Colonic mucosa (tissue), 4 donors: ENCODE measurements around the gene TAS2R20. TPM values are rescaled to one million over a fixed set of nuclear protein-coding genes. Genes with fewer than 3 reads are reported as not detected.
A peak's percentile ranks its signal among the peaks of the same experiment; 100 is the strongest.

Experiments
- DNase-seq: peaks from one replicate; pipeline ENCODE4 v3.0.0-alpha.2; 2020
- H3K27ac ChIP-seq: fragments of 200-600 bp; one replicate; pipeline ENCODE4 v1.8.0; 2021
- H3K27me3 ChIP-seq: fragments of 200-600 bp; one replicate; pipeline ENCODE4 v1.8.0; 2021
- H3K36me3 ChIP-seq: fragments of 200-600 bp; one replicate; pipeline ENCODE4 v1.8.0; 2021
- H3K4me1 ChIP-seq: fragments of 200-600 bp; one replicate; pipeline ENCODE4 v1.8.0; 2021; ENCODE audit warnings: mild to moderate bottlenecking
- H3K4me3 ChIP-seq: fragments of 200-600 bp; one replicate; pipeline ENCODE4 v1.8.0; 2021
- H3K9ac ChIP-seq, 2 donors: one replicate each; pipeline ENCODE4 v1.7.0; 2013; ENCODE audit warnings: control low read depth in 2 of 2, low read depth in 2 of 2, low read length in 2 of 2
- H3K9me3 ChIP-seq: fragments of 200-600 bp; one replicate; pipeline ENCODE4 v1.8.0; 2021
- intact Hi-C: fragments of 100-400 bp; cut with DNase I; formaldehyde crosslinking; loops from one replicate; pipeline ENCODE4 v1.14.1; 2022
- total RNA-seq, 2 donors: library from RNA; stranded (reverse); fragmentation: NEBNext Ultra II Directional in 1 of 2; extraction: Animal tissue kit (Norgen Biotek cat#: 25700) in 1 of 2; gene quantifications; one replicate each; pipeline ENCODE4 v1.2.1, GENCODE V29; 2021
- TF ChIP-seq, protein P1 (sequence below): fragments of 200-600 bp; IDR thresholded peaks from one replicate; pipeline ENCODE4 v1.8.0; 2022; ENCODE audit warnings: antibody characterized with exemption, mild to moderate bottlenecking
- donor health status: healthy.
- donor health status: DM: no; HTN: no; CAD: no.
- donor health status: DM: no; HTN: no; CAD: no.

The TAS2R20 gene
- total RNA-seq, 2 donors from 2014 or later: 1.0 to 1.2 TPM

DNA sequence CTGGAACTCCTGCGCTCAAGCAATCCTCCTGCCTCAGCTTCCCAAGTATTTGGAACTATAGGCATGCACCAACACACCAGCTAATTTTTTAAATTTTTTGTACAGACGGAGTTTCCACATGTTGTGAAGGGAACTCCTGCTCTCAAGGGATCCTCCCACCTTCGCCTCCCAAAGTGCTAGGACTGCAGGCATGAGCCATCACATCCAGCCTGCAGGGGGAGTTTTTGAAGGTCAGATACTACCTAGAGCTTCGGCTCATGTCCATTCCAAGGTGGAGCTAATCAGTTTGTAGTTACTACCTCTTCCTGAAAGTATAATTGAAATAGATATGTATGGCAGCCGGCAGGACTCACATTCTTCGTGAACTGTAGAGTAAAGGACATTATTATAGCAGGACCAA lies 28.0 kb upstream of the TAS2R20 start:
- no peak overlapping the region for H3K9ac ChIP-seq
- TF ChIP-seq, protein P1, sequence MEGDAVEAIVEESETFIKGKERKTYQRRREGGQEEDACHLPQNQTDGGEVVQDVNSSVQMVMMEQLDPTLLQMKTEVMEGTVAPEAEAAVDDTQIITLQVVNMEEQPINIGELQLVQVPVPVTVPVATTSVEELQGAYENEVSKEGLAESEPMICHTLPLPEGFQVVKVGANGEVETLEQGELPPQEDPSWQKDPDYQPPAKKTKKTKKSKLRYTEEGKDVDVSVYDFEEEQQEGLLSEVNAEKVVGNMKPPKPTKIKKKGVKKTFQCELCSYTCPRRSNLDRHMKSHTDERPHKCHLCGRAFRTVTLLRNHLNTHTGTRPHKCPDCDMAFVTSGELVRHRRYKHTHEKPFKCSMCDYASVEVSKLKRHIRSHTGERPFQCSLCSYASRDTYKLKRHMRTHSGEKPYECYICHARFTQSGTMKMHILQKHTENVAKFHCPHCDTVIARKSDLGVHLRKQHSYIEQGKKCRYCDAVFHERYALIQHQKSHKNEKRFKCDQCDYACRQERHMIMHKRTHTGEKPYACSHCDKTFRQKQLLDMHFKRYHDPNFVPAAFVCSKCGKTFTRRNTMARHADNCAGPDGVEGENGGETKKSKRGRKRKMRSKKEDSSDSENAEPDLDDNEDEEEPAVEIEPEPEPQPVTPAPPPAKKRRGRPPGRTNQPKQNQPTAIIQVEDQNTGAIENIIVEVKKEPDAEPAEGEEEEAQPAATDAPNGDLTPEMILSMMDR: no peak
- no peaks in the 10 kb centered on the region for H3K27me3 ChIP-seq
- H3K4me3 ChIP-seq: no peak overlapping the region
- DNase-seq: no peak
- no peaks in the 10 kb centered on the region for H3K9me3 ChIP-seq
- intact Hi-C loops: no loop called here
- H3K27ac ChIP-seq: no peak overlapping the region
- no peaks in the 10 kb centered on the region for H3K4me1 ChIP-seq
- H3K36me3 ChIP-seq: no peaks in the 10 kb centered on the region

DNA sequence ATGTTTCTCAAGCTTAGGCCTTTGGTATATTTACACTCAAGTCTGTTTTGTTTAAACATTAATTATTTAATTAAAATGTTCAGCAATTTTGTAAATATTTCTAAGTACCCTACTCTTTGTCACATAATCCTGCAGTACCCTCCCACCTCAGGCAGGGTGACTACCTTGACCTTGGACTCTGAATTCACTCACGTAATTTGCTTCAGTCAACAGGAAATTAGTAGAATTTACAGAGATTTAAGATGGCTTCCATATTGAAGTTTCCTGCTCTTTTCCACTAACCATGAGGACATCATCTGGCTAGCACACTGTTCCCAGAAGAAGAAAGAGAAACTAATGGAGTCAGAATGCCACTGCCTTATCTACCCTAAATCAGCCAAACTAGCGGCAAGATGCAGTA lies 25.3 kb upstream of the TAS2R20 start:
- Histone ChIP-seq H3K4me3 (no peak overlapping the region), H3K9ac (no peak overlapping the region), H3K9me3 (no peaks in the 10 kb centered on the region), H3K4me1 (no peaks in the 10 kb centered on the region), H3K27me3 (no peaks in the 10 kb centered on the region), H3K27ac (no peak overlapping the region), H3K36me3 (no peaks in the 10 kb centered on the region)
- TF ChIP-seq, protein P1: no peak
- intact Hi-C loops: no loop called here
- DNase-seq: no peak

DNA sequence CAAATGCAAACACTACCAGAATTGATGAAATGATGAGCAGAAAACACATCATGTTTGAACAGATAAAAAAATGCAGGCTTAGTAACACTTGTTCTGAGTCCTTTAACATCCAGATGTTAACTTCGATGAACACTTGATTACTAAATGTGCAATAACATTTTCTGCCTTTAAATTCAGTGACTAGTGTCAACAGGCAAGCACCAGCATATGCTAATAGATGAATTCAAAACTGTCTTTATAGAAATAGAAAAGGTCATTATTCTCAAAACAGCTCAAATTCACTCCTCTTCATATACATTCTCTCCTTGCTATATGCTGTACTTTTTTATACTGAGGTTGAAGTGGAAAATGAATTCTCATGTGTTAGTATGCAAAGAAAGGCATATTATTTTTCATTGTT lies 24.4 kb upstream of the TAS2R20 start, which contains the start of gene TAS2R19:
Gene TAS2R19, minus strand, starts transcription at position 101 of the 400 bp plus-strand sequence. Its CDS starts 49 bp downstream, at position 52.
- intact Hi-C loops: no loop called here

DNA sequence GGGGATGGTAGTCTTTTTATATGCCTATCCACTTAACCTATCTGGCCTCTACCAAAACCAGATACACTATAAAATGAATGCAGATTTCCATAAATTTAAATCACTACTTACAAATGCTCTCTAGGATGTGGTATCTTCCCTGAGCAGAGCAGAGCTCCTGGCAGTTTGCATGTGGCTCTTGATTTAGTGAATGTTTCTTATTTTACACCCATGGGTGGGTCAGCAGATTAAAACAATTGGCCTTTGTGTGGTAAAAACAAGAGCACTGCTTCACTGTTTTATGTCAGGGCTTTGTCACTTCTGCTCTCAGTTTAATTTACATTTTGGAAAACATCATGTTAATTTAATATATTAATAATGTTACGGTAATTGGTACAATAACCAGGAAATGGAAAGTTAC lies 18.8 kb upstream of the TAS2R20 start:
- DNase-seq: peak; percentile 28
- no peak overlapping the region for H3K4me3 ChIP-seq

More for the DNA sequence above, 24.4 kb upstream of the TAS2R20 start, which contains the start of gene TAS2R19:
- no peak within 1 kb of the TSS for H3K27ac ChIP-seq
- no peak within 1 kb of the TSS for H3K9ac ChIP-seq
- H3K4me3 ChIP-seq: no peak within 1 kb of the TSS
- no peak for DNase-seq
- H3K4me1 ChIP-seq: no peaks in the 10 kb centered on the region
- no peaks in the 10 kb centered on the region for H3K9me3 ChIP-seq
- no peaks in the 10 kb centered on the region for H3K36me3 ChIP-seq
- TF ChIP-seq, protein P1: no peak
- H3K27me3 ChIP-seq: no peaks in the 10 kb centered on the region

DNA sequence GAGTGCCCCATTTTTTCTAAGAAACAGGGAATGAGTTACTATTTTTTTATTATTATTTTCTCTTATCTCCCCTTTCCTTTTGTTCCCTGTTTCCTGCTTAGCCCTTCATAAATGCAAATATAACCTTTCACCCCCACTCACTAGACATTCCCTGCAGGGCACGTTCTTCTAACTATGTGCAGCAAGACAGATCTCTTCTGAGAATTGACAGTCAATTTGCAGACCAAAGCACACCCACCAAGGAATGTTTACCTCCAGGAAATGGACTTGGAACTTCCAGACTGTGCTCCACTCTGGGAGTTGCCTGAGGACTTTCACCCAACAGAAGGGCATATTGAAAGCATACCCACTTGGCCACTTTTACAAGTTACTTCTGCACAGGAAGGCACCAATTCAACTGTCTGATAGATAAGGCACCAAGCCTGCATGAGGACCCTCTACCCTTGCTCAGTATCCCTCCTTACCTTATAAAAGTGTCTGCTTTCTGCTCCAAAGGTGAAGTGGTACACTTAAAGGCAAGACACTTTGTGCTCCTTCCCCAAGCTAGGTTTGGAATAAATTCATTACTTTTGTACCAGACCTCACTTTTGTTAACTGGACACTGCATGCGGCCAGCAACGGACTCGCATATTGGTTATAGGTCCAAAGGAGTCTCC lies 17.8 kb upstream of the TAS2R20 start:
- Histone ChIP-seq H3K27ac (peak overlapping the region; percentile 78), H3K4me1 (peaks cover 8% of the 10 kb centered on the region), H3K27me3 (no peaks in the 10 kb centered on the region), H3K36me3 (no peaks in the 10 kb centered on the region), H3K4me3 (no peak overlapping the region), H3K9ac (peak overlapping the region in 1 of 2 donors; percentile 53), H3K9me3 (no peaks in the 10 kb centered on the region)
- intact Hi-C loops: no loop called here
- DNase-seq: peak; percentile 68
- TF ChIP-seq, protein P1: no peak

More for the DNA sequence above, 18.8 kb upstream of the TAS2R20 start:
- no peaks in the 10 kb centered on the region for H3K27me3 ChIP-seq
- peaks cover 8% of the 10 kb centered on the region for H3K4me1 ChIP-seq
- TF ChIP-seq, protein P1: no peak
- no peaks in the 10 kb centered on the region for H3K36me3 ChIP-seq
- H3K9ac ChIP-seq: no peak overlapping the region
- intact Hi-C loops: no loop called here
- no peaks in the 10 kb centered on the region for H3K9me3 ChIP-seq
- H3K27ac ChIP-seq: peak overlapping the region; percentile 78
